Keratinocyte (primary cell): Measurements from ENCODE around the gene ALX1. TPM values are rescaled to one million over a fixed set of nuclear protein-coding genes. Genes with fewer than 3 reads are reported as not detected.

ENCODE experiments used
- DNase-seq: peaks from one replicate; pipeline ENCODE4 v3.0.0-alpha.2; 2011; ENCODE audit warnings: low read depth, missing footprints, low spot score
- FAIRE-seq: peaks from 2 replicates; lab custom pipeline; 2011; peaks lifted over from hg19 to GRCh38; lab: Jason Lieb, UNC
- H2AFZ ChIP-seq: 2 replicates; pipeline ENCODE4 v1.6.0; 2012; ENCODE audit warnings: low read length, control low read depth, inconsistent platforms; ENCODE audit not compliant: control insufficient read depth
- H3K27ac ChIP-seq: 2 replicates; pipeline ENCODE4 v1.5.1; 2011; ENCODE audit warnings: low read length; ENCODE audit not compliant: control insufficient read depth, insufficient read depth
- H3K27me3 ChIP-seq: 3 replicates; pipeline ENCODE4 v1.6.0; 2011; ENCODE audit warnings: low read length; ENCODE audit not compliant: control insufficient read depth, insufficient read depth; ENCODE audit errors: extremely low read depth
- H3K36me3 ChIP-seq, 2 experiments: 2 replicates in 1 of 2; 3 replicates in 1 of 2; pipeline ENCODE4 v1.5.1; 2011; ENCODE audit warnings: low read length in 2 of 2, mild to moderate bottlenecking in 1 of 2; ENCODE audit not compliant: control insufficient read depth in 2 of 2, insufficient read depth in 2 of 2; ENCODE audit errors: extremely low read depth in 1 of 2
- H3K4me1 ChIP-seq: 3 replicates; pipeline ENCODE4 v1.5.1; 2011; ENCODE audit warnings: low read length; ENCODE audit not compliant: control insufficient read depth, insufficient read depth; ENCODE audit errors: extremely low read depth
- H3K4me2 ChIP-seq: 3 replicates; pipeline ENCODE4 v1.6.0; 2011; ENCODE audit warnings: low read depth, low read length; ENCODE audit not compliant: control insufficient read depth, insufficient read depth; ENCODE audit errors: extremely low read depth
- H3K4me3 ChIP-seq, 3 experiments: fragments of 200-600 bp in 1 of 3; sonication (generic) in 1 of 3; 2 replicates in 2 of 3; 3 replicates in 1 of 3; pipeline ENCODE4 v1.5.1; 2011 to 2016; ENCODE audit warnings: low read length in 3 of 3, mild to moderate bottlenecking in 3 of 3, control low read depth in 2 of 3, inconsistent platforms in 1 of 3, low read depth in 1 of 3, mixed read lengths in 1 of 3, mixed run types in 1 of 3, moderate library complexity in 1 of 3; ENCODE audit not compliant: control insufficient read depth in 2 of 3, insufficient read depth in 2 of 3; ENCODE audit errors: extremely low read depth in 1 of 3
- H3K79me2 ChIP-seq: 2 replicates; pipeline ENCODE4 v1.6.0; 2012; ENCODE audit warnings: low read length; ENCODE audit not compliant: control insufficient read depth, insufficient read depth
- H3K9ac ChIP-seq: 3 replicates; pipeline ENCODE4 v1.6.0; 2011; ENCODE audit warnings: low read length; ENCODE audit not compliant: control insufficient read depth, insufficient read depth; ENCODE audit errors: extremely low read depth
- H3K9me1 ChIP-seq: 3 replicates; pipeline ENCODE4 v1.6.0; 2011; ENCODE audit warnings: low read length; ENCODE audit not compliant: control insufficient read depth, insufficient read depth; ENCODE audit errors: extremely low read depth
- H3K9me3 ChIP-seq: 2 replicates; pipeline ENCODE4 v1.5.1; 2012; ENCODE audit warnings: low read depth, low read length; ENCODE audit not compliant: control insufficient read depth
- H4K20me1 ChIP-seq: 3 replicates; pipeline ENCODE4 v1.6.0; 2011; ENCODE audit warnings: low read length; ENCODE audit not compliant: control insufficient read depth, insufficient read depth; ENCODE audit errors: extremely low read depth
- CTCF ChIP-seq, 3 experiments: IDR thresholded peaks in 1 of 3; conservative IDR thresholded peaks in 1 of 3; optimal IDR thresholded peaks in 1 of 3; 2 replicates in 2 of 3; 3 replicates in 1 of 3; pipeline versions ENCODE3 to v1.5.1; 2011; ENCODE audit warnings: low read length in 3 of 3, mild to moderate bottlenecking in 3 of 3, moderate library complexity in 2 of 3, control low read depth in 1 of 3, inconsistent platforms in 1 of 3; ENCODE audit not compliant: insufficient read depth in 2 of 3; ENCODE audit errors: extremely low read depth in 1 of 3
- EZH2 ChIP-seq: IDR thresholded peaks from one replicate; pipeline ENCODE4 v1.6.1; 2012; ENCODE audit warnings: inconsistent platforms, mild to moderate bottlenecking, low read length, moderate library complexity
- dilution Hi-C: fragments of 300-500 bp; cut with MboI; formaldehyde crosslinking; loops from one replicate; pipeline ENCODE4 v1.7.0; 2020; ENCODE audit warnings: low sequenced_read_pairs; ENCODE audit not compliant: extremely low pct_ligation_motif_present
- polyA plus RNA-seq, 5 experiments: library from polyadenylated mRNA; depleted of rRNA in 3 of 5; stranded (reverse) in 3 of 5; stranded (forward) in 1 of 5; unstranded in 1 of 5; fragments of >200 nt; gene quantifications; 1 replicate in 1 of 5; 2 replicates in 3 of 5; 3 replicates in 1 of 5; pipeline versions ENCODE4 v1.2.1 to v1.2.3, GENCODE V29; 2011 to 2012; ENCODE audit warnings: missing spikeins in 2 of 5, low read depth in 1 of 5, low replicate concordance in 1 of 5

ALX1 gene
- polyA plus RNA-seq, 1 donor (not counting 4 experiments of a cell fraction or from before 2014, with no cell fraction given), result not detected

GRCh38 chr12:85277900-85278597, 2.0 kb upstream of the ALX1 start:
- Histone ChIP-seq H3K27me3 (peaks cover 87% of the 10 kb centered on the region), H3K4me3 (no peak overlapping the region), H3K27ac (no peak overlapping the region), H4K20me1 (no peaks in the 10 kb centered on the region), H3K9me1 (no peaks in the 10 kb centered on the region), H2AFZ (no peak overlapping the region), H3K9ac (no peak overlapping the region), H3K4me1 (peaks cover 10% of the 10 kb centered on the region), H3K79me2 (no peaks in the 10 kb centered on the region), H3K36me3 (no peaks in the 10 kb centered on the region), H3K9me3 (peaks cover 2% of the 10 kb centered on the region), H3K4me2 (no peak overlapping the region)
- TF ChIP-seq EZH2, result peak; percentile 51
- TF ChIP-seq CTCF (optimal IDR thresholded peaks at IDR 0.05 in 1 of 3, IDR thresholded peaks at IDR 0.05 in 1 of 3, conservative IDR thresholded peaks at IDR 0.05 in 1 of 3; ENCODE audit: extremely low read depth in 1 of 3, insufficient read depth in 2 of 3, low read length in 3 of 3), result no peak
- no peak for FAIRE-seq
- dilution Hi-C loops, result no loop called here
- no peak for DNase-seq

- H3K36me3 ChIP-seq, result no peaks in the 10 kb centered on the region
- no peak overlapping the region for H3K4me2 ChIP-seq
- H3K79me2 ChIP-seq, result no peaks in the 10 kb centered on the region
- no peaks in the 10 kb centered on the region for H4K20me1 ChIP-seq
- no peak overlapping the region for H3K4me3 ChIP-seq
- DNase-seq, result no peak
- no peak overlapping the region for H2AFZ ChIP-seq
- no peak overlapping the region for H3K27ac ChIP-seq
- no peaks in the 10 kb centered on the region for H3K9me1 ChIP-seq
- peaks cover 10% of the 10 kb centered on the region for H3K4me1 ChIP-seq
- dilution Hi-C loops, result no loop called here
- peaks cover 2% of the 10 kb centered on the region for H3K9me3 ChIP-seq
- no peak for FAIRE-seq
- H3K9ac ChIP-seq, result no peak overlapping the region
- peaks cover 83% of the 10 kb centered on the region for H3K27me3 ChIP-seq
- TF ChIP-seq CTCF (optimal IDR thresholded peaks at IDR 0.05 in 1 of 3, IDR thresholded peaks at IDR 0.05 in 1 of 3, conservative IDR thresholded peaks at IDR 0.05 in 1 of 3; ENCODE audit: extremely low read depth in 1 of 3, insufficient read depth in 2 of 3, low read length in 3 of 3) (no peak), EZH2 (peak; percentile 80)
Measured at GRCh38 chr12:85278598-85279448, 1.2 kb upstream of the ALX1 start.
